HCT116 (cell line): ENCODE results near the gene OSTM1.

ENCODE experiments used
- CEBPB ChIP-seq: IDR thresholded peaks from 2 replicates; pipeline ENCODE4 v1.6.1; 2012; ENCODE audit warnings: low read depth
- ELF1 ChIP-seq: IDR thresholded peaks from 2 replicates; pipeline ENCODE4 v1.6.1; 2012; ENCODE audit warnings: low read depth, borderline replicate concordance
- EZH2 ChIP-seq: fragments of 200-600 bp; sonication (generic); IDR thresholded peaks from 2 replicates; pipeline ENCODE4 v1.6.1; 2017; ENCODE audit warnings: antibody characterized with exemption, mixed run types
- EZH2phosphoT487 ChIP-seq: fragments of 200-600 bp; IDR thresholded peaks from 2 replicates; pipeline ENCODE4 v1.6.1; 2018; ENCODE audit warnings: antibody characterized with exemption, borderline replicate concordance
- JUND ChIP-seq: IDR thresholded peaks from 2 replicates; pipeline ENCODE4 v1.6.1; 2012
- POLR2AphosphoS5 ChIP-seq: IDR thresholded peaks from 2 replicates; pipeline ENCODE4 v1.6.1; 2011; ENCODE audit warnings: mild to moderate bottlenecking, low read depth, low read length, moderate library complexity
- RAD21 ChIP-seq: IDR thresholded peaks from 2 replicates; pipeline ENCODE4 v1.6.1; 2012; ENCODE audit warnings: low read depth, mild to moderate bottlenecking
- REST ChIP-seq: IDR thresholded peaks from 2 replicates; pipeline ENCODE4 v1.6.1; 2012; ENCODE audit warnings: low read depth
- SIN3A ChIP-seq: IDR thresholded peaks from 2 replicates; pipeline ENCODE4 v1.6.1; 2012; ENCODE audit warnings: low read depth
- SP1 ChIP-seq: IDR thresholded peaks from 2 replicates; pipeline ENCODE4 v1.6.1; 2012; ENCODE audit warnings: low read depth
- TCF7L2 ChIP-seq: IDR thresholded peaks from 2 replicates; pipeline ENCODE4 v1.7.0; 2011; ENCODE audit warnings: borderline replicate concordance, inconsistent platforms; ENCODE audit not compliant: insufficient read depth, insufficient read length; ENCODE audit errors: extremely low read depth
- ZFX ChIP-seq: fragments of 450-650 bp; IDR thresholded peaks from 2 replicates; pipeline ENCODE4 v1.6.1; 2017
- ZNF274 ChIP-seq: fragments of 200-500 bp; sonication (Bioruptor generic); IDR thresholded peaks from 2 replicates; pipeline ENCODE4 v1.6.1; 2014; ENCODE audit warnings: mild to moderate bottlenecking, low read depth, low read length, inconsistent platforms
- TF ChIP-seq, protein P1 (sequence below), 3 experiments: fragments of 200-600 bp in 1 of 3; sonication (generic) in 1 of 3; IDR thresholded peaks in 2 of 3; conservative IDR thresholded peaks in 1 of 3; 2 replicates each; pipeline ENCODE4 v1.5.1; 2012 to 2017; ENCODE audit warnings: low read depth in 2 of 3, low read length in 2 of 3, antibody characterized with exemption in 1 of 3, borderline replicate concordance in 1 of 3, control low read depth in 1 of 3, mild to moderate bottlenecking in 1 of 3, mixed read lengths in 1 of 3, mixed run types in 1 of 3, moderate library complexity in 1 of 3; ENCODE audit not compliant: insufficient read depth in 1 of 3

- TF ChIP-seq JUND (peak; percentile 31; the same call in 1 of the 2 replicates), TCF7L2 (no peak), SP1 (no peak), EZH2phosphoT487 (no peak), SIN3A (no peak), REST (no peak), ELF1 (no peak), ZFX (no peak), POLR2AphosphoS5 (no peak), ZNF274 (no peak), CEBPB (no peak), RAD21 (no peak), EZH2 (no peak)
- TF ChIP-seq, protein P1, sequence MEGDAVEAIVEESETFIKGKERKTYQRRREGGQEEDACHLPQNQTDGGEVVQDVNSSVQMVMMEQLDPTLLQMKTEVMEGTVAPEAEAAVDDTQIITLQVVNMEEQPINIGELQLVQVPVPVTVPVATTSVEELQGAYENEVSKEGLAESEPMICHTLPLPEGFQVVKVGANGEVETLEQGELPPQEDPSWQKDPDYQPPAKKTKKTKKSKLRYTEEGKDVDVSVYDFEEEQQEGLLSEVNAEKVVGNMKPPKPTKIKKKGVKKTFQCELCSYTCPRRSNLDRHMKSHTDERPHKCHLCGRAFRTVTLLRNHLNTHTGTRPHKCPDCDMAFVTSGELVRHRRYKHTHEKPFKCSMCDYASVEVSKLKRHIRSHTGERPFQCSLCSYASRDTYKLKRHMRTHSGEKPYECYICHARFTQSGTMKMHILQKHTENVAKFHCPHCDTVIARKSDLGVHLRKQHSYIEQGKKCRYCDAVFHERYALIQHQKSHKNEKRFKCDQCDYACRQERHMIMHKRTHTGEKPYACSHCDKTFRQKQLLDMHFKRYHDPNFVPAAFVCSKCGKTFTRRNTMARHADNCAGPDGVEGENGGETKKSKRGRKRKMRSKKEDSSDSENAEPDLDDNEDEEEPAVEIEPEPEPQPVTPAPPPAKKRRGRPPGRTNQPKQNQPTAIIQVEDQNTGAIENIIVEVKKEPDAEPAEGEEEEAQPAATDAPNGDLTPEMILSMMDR (IDR thresholded peaks at IDR 0.05 in 2 of 3, conservative IDR thresholded peaks at IDR 0.05 in 1 of 3; ENCODE audit: borderline replicate concordance in 1 of 3, insufficient read depth in 1 of 3, low read depth in 2 of 3, low read length in 2 of 3): no peak
These were observed 33.8 kb upstream of the OSTM1 start for GRCh38 chr6:108108374-108108773.
